PC-9 (cell line): ENCODE data around the gene TGIF1.

Experiments used
- CTCF ChIP-seq: fragments of 200-600 bp; sonication (generic); conservative IDR thresholded peaks from 2 replicates; pipeline ENCODE4 v1.6.1; 2017; ENCODE audit warnings: mixed run types, antibody characterized with exemption, mild to moderate bottlenecking, moderate library complexity
- EZH2 ChIP-seq: fragments of 200-600 bp; sonication (generic); IDR thresholded peaks from 2 replicates; pipeline ENCODE4 v1.8.0; 2017; ENCODE audit warnings: antibody characterized with exemption, low read depth

GRCh38 chr18:3482258-3482657 is 32.3 kb downstream of the TGIF1 start:
- TF ChIP-seq CTCF (no peak), EZH2 (no peak)
